ENCODE measurements around the gene ZBTB42. TPM values are rescaled to one million over a fixed set of nuclear protein-coding genes. Genes with fewer than 3 reads are reported as not detected.

The ZBTB42 gene
- total RNA-seq, 2 experiments from 2014 or later: 2.9 to 3.0 TPM

DNA sequence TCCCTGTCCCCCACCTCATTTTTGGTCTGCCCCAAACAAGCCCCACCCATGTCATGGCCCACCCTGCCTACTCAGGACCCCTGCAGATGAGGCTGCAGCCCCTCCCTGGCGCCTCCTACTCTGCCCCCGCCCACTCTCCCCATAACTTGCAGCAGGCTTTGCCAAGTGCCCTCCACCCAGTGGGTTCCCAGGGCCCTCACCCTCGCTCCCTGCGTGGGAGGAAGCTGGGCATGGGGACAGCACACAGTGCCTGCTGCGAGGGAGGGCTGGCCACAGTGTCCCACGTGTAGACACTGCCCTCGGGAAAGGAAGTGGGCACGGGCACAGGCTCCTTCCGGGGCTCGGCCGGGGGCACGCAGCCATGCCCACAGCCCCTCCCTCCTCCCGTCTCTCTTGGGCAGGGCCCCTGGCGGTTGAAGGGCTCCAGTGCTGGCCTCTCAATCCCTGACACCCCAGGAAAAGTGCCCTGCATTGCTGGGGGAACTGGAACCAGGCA lies 14.8 kb upstream of the ZBTB42 start:
- Histone ChIP-seq H3K27me3 (ENCODE audit: control insufficient read depth in 1 of 2, insufficient read depth in 2 of 2, low read length in 2 of 2) (no peaks in the 10 kb centered on the region), H3K36me3 (ENCODE audit: insufficient read depth, low read length) (peaks cover 33% of the 10 kb centered on the region), H3K9me3 (ENCODE audit: control insufficient read depth in 1 of 2, insufficient read depth in 1 of 2, low read length in 2 of 2) (no peaks in the 10 kb centered on the region), H3K27ac (ENCODE audit: low read depth in 1 of 2, low read length in 2 of 2) (no peak overlapping the region), H3K4me3 (ENCODE audit: low read length) (no peak overlapping the region), H3K4me1 (ENCODE audit: insufficient read depth, low read length) (peaks cover 55% of the 10 kb centered on the region)
- Mint-ChIP-seq H3K36me3 (ENCODE audit: low read depth) (peaks cover 9% of the 10 kb centered on the region), H3K27ac (no peak overlapping the region), H3K4me3 (no peak overlapping the region), H3K9me3 (no peaks in the 10 kb centered on the region), H3K4me1 (ENCODE audit: low read depth) (peaks cover 17% of the 10 kb centered on the region), H3K27me3 (no peaks in the 10 kb centered on the region)
- TF ChIP-seq CTCF (IDR thresholded peaks at IDR 0.05): no peak
- ChIA-PET CTCF (no interaction called here), POLR2A (interaction anchor here (0.6 to 1.3 kb wide), 3 partner anchors 14 to 33 kb away, joined by 3 to 4 read pairs (median 4); partner anchors contain the start of genes SIVA1 and ZBTB42)
- DNase-seq (peak in 3 of 14 experiments; percentile 29 to 55 (median 51)), ATAC-seq (ENCODE audit: poor library complexity) (peak; percentile 75)
- intact Hi-C loops (cut with DNase I, micrococcal nuclease): no loop called here

DNA sequence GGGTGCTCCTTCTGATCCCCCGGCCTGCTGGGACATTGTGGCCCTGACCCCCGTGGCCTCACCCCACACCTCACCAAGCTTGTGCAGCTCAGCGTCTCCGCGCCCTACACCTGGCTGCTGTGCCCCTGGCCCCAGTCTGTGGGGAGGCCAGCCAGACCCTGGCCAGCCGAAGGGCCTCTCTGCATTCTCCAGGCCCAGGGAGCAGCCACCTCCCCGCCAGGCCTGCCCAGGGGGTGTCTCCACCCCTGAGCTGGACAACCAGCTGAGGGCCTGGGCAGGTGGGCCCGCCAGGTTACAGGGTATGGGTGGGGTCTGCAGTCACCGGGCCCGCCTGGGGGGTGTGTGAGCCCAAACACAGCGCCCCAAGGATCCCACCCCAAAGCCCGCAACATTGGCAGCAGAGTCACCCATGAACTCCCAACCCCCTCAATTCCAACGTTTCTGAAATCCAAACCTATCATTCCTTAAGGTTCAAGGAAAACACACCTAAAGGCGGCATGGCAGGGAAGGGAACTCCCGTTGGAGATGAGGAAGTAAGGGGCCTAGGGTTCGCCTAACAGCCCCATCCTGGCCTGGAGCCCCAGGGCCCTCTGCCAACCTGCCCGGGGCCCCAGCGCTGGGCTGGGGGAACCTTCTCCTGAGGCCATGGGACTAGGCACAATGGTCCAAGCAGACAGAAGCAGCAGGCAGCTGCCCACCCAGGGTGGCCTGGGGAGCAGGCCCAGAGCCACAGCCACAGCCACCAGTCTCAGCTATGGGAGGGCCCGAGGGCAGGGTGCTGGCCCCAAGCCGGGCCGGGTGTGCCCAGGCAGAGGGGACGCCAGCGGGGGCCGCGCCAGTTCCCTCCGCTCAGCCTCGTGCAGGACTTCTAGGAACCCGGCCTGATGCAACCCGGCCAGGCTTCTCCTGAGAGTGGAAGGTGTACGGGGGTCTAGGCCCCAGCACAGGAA lies 13.9 kb upstream of the ZBTB42 start:
- H3K4me3 Mint-ChIP-seq: no peak overlapping the region
- peak overlapping the region in 1 of 2 donors; percentile 13 for H3K27ac ChIP-seq (ENCODE audit: low read depth in 1 of 2, low read length in 2 of 2)

GRCh38 chr14:104787736-104788135 lies 13.2 kb upstream of the ZBTB42 start:
- peaks cover 24% of the 10 kb centered on the region for H3K4me1 Mint-ChIP-seq (ENCODE audit: low read depth)
- Histone ChIP-seq H3K9me3 (ENCODE audit: control insufficient read depth in 1 of 2, insufficient read depth in 1 of 2, low read length in 2 of 2) (no peaks in the 10 kb centered on the region), H3K36me3 (ENCODE audit: insufficient read depth, low read length) (peaks cover 44% of the 10 kb centered on the region), H3K4me1 (ENCODE audit: insufficient read depth, low read length) (peaks cover 70% of the 10 kb centered on the region), H3K27ac (ENCODE audit: low read depth in 1 of 2, low read length in 2 of 2) (no peak overlapping the region), H3K27me3 (ENCODE audit: control insufficient read depth in 1 of 2, insufficient read depth in 2 of 2, low read length in 2 of 2) (no peaks in the 10 kb centered on the region), H3K4me3 (ENCODE audit: low read length) (no peak overlapping the region)
- intact Hi-C loops (cut with DNase I, micrococcal nuclease): no loop called here
- H3K9me3 Mint-ChIP-seq: no peaks in the 10 kb centered on the region
- no peak overlapping the region for H3K4me3 Mint-ChIP-seq
- ChIA-PET POLR2A (no interaction called here), CTCF (interaction anchor here (1.3 kb wide), 1 partner anchor 19 kb away, joined by 3 read pairs; no protein-coding TSS in a partner anchor)
- ATAC-seq (ENCODE audit: poor library complexity) (no peak), DNase-seq (peak in 1 of 14 experiments; percentile 31)
- peaks cover 15% of the 10 kb centered on the region for H3K36me3 Mint-ChIP-seq (ENCODE audit: low read depth)
- no peaks in the 10 kb centered on the region for H3K27me3 Mint-ChIP-seq
- H3K27ac Mint-ChIP-seq: no peak overlapping the region
- TF ChIP-seq CTCF (IDR thresholded peaks at IDR 0.05): no peak

More for the DNA sequence above, 13.9 kb upstream of the ZBTB42 start:
- DNase-seq (no peak), ATAC-seq (ENCODE audit: poor library complexity) (no peak)
- H3K9me3 ChIP-seq (ENCODE audit: control insufficient read depth in 1 of 2, insufficient read depth in 1 of 2, low read length in 2 of 2): no peaks in the 10 kb centered on the region
- H3K27ac Mint-ChIP-seq: no peak overlapping the region
- H3K36me3 Mint-ChIP-seq (ENCODE audit: low read depth): peaks cover 15% of the 10 kb centered on the region
- no peaks in the 10 kb centered on the region for H3K9me3 Mint-ChIP-seq
- H3K27me3 ChIP-seq (ENCODE audit: control insufficient read depth in 1 of 2, insufficient read depth in 2 of 2, low read length in 2 of 2): no peaks in the 10 kb centered on the region
- no peak overlapping the region for H3K4me3 ChIP-seq (ENCODE audit: low read length)
- POLR2A ChIA-PET: interaction anchor here (1.3 kb wide), 2 partner anchors 13 to 34 kb away, joined by 3 to 4 read pairs; partner anchors contain the start of genes SIVA1 and ZBTB42
- no peaks in the 10 kb centered on the region for H3K27me3 Mint-ChIP-seq
- H3K36me3 ChIP-seq (ENCODE audit: insufficient read depth, low read length): peaks cover 40% of the 10 kb centered on the region
- CTCF ChIA-PET: no interaction called here
- TF ChIP-seq CTCF (IDR thresholded peaks at IDR 0.05): no peak
- peaks cover 63% of the 10 kb centered on the region for H3K4me1 ChIP-seq (ENCODE audit: insufficient read depth, low read length)
- intact Hi-C loops (cut with DNase I, micrococcal nuclease): no loop called here
- peaks cover 22% of the 10 kb centered on the region for H3K4me1 Mint-ChIP-seq (ENCODE audit: low read depth)
